Smooth muscle cell (in vitro differentiated cells): ENCODE data around the gene PPP1R3E. TPM values are rescaled to one million over a fixed set of nuclear protein-coding genes. Genes with fewer than 3 reads are reported as not detected.

Experiments
- DNase-seq: peaks from one replicate; lab custom pipeline; 2025; ENCODE audit not compliant: unreplicated experiment; lab: John Stamatoyannopoulos, UW
- H2AFZ ChIP-seq: fragments of 200-600 bp; sonication (generic); 2 replicates; pipeline ENCODE4 v1.6.0; 2016; ENCODE audit warnings: antibody characterized with exemption, low read depth, mild to moderate bottlenecking
- H3F3A ChIP-seq: fragments of 200-600 bp; sonication (generic); 2 replicates; pipeline ENCODE4 v1.6.0; 2017; ENCODE audit warnings: antibody characterized with exemption, low read depth
- H3K27ac ChIP-seq: fragments of 200-600 bp; sonication (generic); 2 replicates; pipeline ENCODE4 v1.5.1; 2016; ENCODE audit warnings: low read depth, mild to moderate bottlenecking
- H3K27me3 ChIP-seq: fragments of 200-600 bp; sonication (generic); 2 replicates; pipeline ENCODE4 v1.6.1; 2016; ENCODE audit warnings: low read depth, mild to moderate bottlenecking
- H3K36me3 ChIP-seq: fragments of 200-600 bp; sonication (generic); 2 replicates; pipeline ENCODE4 v1.5.1; 2016; ENCODE audit warnings: low read depth
- H3K4me1 ChIP-seq: fragments of 200-600 bp; sonication (generic); 2 replicates; pipeline ENCODE4 v1.5.1; 2016; ENCODE audit warnings: low read depth
- H3K4me2 ChIP-seq: fragments of 200-600 bp; sonication (generic); 2 replicates; pipeline ENCODE4 v1.6.0; 2016; ENCODE audit warnings: mild to moderate bottlenecking
- H3K4me3 ChIP-seq: fragments of 200-600 bp; sonication (generic); 2 replicates; pipeline ENCODE4 v1.5.1; 2016; ENCODE audit warnings: mild to moderate bottlenecking
- H3K79me2 ChIP-seq: fragments of 200-600 bp; sonication (generic); 2 replicates; pipeline ENCODE4 v1.6.0; 2016; ENCODE audit warnings: low read depth, mild to moderate bottlenecking
- H3K9ac ChIP-seq: fragments of 200-600 bp; sonication (generic); 2 replicates; pipeline ENCODE4 v1.6.0; 2016; ENCODE audit warnings: low read depth
- H3K9me3 ChIP-seq: fragments of 200-600 bp; sonication (generic); replicated peaks from 2 replicates; pipeline ENCODE4 v1.5.1; 2016; ENCODE audit warnings: low read depth
- H4K20me1 ChIP-seq: fragments of 200-600 bp; sonication (generic); 2 replicates; pipeline ENCODE4 v1.6.0; 2016; ENCODE audit warnings: low read depth
- WGBS: methylation state at CpG from one replicate; pipeline ENCODE4 v1.1.7; 2016; ENCODE audit warnings: low lambda C conversion rate; 5-methylcytosine and 5-hydroxymethylcytosine counted together
- polyA plus RNA-seq: library from polyadenylated mRNA; unstranded; fragments of >200 nt; fragmentation: Nextera tagmentation; extraction: Ambion mirVana; gene quantifications from 2 replicates; pipeline ENCODE4 v1.2.1, GENCODE V29; 2016
- total RNA-seq: library from RNA; depleted of rRNA; stranded (reverse); fragments of >200 nt; gene quantifications from 2 replicates; pipeline ENCODE4 v1.2.3, GENCODE V29; 2014
- TF ChIP-seq, protein P1 (sequence below): fragments of 200-600 bp; sonication (generic); IDR thresholded peaks from 2 replicates; pipeline ENCODE4 v1.5.1; 2017; ENCODE audit warnings: borderline replicate concordance, mild to moderate bottlenecking, antibody characterized with exemption; ENCODE audit not compliant: insufficient read depth, poor library complexity, severe bottlenecking

Gene PPP1R3E
- total and polyA plus RNA-seq, 2 experiments from 2014 or later = 0.71 to 2.0 TPM

DNA sequence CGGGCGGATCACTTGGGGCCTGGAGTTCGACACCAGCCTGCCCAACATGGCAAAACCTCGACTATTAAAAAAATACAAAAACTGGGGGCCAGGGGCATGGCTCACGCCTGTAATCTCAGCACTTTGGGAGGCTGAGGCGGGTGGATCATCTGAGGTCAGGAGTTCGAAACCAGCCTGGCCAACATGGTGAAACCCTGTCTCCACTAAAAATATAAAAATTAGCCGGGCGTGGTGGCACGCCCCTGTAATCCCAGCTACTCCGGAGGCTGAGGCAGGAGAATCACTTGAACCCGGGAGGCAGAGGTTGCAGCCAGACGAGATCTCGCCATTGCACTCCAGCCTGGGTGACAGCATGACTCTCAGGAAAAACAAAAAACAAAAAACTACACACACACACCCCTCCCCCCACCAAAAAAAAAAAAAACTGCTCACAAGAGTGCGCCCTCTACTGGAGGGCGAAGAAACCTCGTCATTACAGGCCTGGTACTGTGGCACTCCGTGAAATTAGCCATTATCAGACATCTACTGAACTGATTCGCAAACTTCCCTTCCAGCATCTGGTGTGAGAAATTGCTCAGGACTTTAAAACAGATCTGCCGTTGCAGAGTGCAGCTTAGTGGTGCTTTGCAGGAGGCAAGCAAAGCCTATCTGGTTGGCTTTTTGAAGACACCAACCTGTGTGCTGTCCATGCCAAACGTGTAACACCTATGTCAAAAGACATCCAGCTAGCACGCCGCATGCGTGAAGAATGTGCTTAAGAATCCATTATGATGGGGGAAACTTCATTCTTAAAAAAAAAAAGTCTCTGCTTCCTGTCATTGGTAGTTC is 7.7 kb downstream of the PPP1R3E start:
- Histone ChIP-seq H3K4me3 (no peak overlapping the region), H2AFZ (no peak overlapping the region), H4K20me1 (no peaks in the 10 kb centered on the region), H3F3A (no peaks in the 10 kb centered on the region), H3K9ac (no peak overlapping the region), H3K4me2 (no peak overlapping the region), H3K9me3 (no peaks in the 10 kb centered on the region), H3K36me3 (no peaks in the 10 kb centered on the region), H3K27me3 (no peaks in the 10 kb centered on the region), H3K79me2 (no peaks in the 10 kb centered on the region), H3K27ac (no peak overlapping the region), H3K4me1 (no peaks in the 10 kb centered on the region)
- TF ChIP-seq, protein P1, sequence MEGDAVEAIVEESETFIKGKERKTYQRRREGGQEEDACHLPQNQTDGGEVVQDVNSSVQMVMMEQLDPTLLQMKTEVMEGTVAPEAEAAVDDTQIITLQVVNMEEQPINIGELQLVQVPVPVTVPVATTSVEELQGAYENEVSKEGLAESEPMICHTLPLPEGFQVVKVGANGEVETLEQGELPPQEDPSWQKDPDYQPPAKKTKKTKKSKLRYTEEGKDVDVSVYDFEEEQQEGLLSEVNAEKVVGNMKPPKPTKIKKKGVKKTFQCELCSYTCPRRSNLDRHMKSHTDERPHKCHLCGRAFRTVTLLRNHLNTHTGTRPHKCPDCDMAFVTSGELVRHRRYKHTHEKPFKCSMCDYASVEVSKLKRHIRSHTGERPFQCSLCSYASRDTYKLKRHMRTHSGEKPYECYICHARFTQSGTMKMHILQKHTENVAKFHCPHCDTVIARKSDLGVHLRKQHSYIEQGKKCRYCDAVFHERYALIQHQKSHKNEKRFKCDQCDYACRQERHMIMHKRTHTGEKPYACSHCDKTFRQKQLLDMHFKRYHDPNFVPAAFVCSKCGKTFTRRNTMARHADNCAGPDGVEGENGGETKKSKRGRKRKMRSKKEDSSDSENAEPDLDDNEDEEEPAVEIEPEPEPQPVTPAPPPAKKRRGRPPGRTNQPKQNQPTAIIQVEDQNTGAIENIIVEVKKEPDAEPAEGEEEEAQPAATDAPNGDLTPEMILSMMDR = peak; percentile 91
- DNase-seq = no peak
- 47% methylated on average over 23 of the region's 24 CpGs for WGBS

DNA sequence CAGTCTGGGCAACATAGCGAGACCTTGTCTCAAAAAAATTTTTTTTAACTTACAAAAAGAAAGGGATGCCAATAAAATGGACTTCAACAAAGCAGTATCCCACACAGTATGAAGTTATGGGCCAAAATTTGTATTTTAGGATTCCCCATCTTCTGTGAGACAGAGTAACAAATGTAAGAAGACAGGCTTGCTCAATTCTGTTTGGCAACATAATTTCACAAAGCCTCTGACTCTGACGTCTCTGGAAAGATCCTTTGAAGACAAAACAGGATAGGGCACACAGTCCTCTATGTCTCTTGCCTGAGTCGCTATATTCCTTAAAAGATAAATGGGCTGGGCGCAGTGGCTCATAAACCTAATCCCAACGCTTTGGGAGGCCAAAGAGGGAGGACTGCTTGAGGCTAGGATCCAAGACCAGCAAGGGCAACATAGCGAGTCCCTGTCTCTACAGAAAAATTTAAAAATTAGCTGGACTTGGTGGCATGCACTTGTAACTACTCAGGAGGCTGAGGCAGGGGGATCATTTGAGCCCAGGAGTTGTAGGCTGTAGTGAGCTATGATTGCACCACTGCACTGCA is 15.7 kb downstream of the PPP1R3E start:
- H3K27ac ChIP-seq = peak overlapping the region; percentile 69
- peaks cover 10% of the 10 kb centered on the region for H3K4me1 ChIP-seq
- H3K27me3 ChIP-seq = no peaks in the 10 kb centered on the region
- no peaks in the 10 kb centered on the region for H4K20me1 ChIP-seq
- H2AFZ ChIP-seq = peak overlapping the region; percentile 83
- no peaks in the 10 kb centered on the region for H3K9me3 ChIP-seq
- H3K4me2 ChIP-seq = peak overlapping the region; percentile 87
- 58% methylated on average over 6 of the region's 6 CpGs for WGBS
- H3K79me2 ChIP-seq = peaks cover 16% of the 10 kb centered on the region
- no peaks in the 10 kb centered on the region for H3K36me3 ChIP-seq
- no peaks in the 10 kb centered on the region for H3F3A ChIP-seq
- DNase-seq = no peak
- TF ChIP-seq, protein P1 = no peak
- peak overlapping the region; percentile 44 for H3K9ac ChIP-seq
- peak overlapping the region; percentile 72 for H3K4me3 ChIP-seq

DNA sequence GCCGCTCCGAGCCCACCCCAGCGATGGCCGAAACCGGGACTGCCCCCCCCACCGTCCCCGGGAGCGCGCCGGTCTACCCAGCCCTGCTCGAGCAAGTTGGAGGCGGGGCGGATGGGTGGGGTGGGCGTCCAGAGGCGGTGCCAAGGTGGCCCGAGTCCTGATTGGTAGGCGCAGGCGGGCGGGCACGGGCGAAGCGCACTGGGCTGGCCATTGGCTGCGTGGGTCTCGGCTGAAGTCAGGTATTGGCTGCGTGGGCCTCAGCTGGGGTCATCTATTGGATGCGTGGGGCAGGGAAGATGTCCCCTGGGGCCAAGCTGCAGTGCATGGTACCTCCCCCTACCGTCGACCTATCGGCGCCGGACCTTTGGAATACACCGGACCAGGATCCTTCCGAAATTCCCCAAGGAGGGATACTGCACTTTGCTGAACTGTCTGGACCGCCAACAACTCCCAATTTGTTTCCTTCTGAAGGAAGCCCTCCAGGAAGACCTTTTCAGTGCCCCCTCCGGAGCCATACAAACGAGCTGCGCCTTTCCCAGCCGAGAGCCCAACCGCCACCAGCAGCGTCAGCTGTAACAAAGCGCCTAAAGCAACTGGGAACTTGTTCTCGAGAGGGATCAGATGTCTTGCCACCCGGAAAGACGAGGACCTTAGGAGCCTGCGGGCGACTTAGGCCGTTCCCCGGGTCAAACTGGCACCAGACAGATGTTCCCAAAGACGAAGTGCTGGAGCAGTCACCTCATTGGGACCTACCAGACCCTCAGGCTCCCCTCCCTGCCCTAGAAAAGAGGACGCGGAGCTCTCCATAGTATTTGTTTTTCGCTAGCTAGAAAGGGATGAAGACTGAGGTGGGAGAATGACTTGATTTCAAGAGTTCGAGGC is 16.4 kb downstream of the PPP1R3E start, which contains the start of gene HOMEZ:
Gene HOMEZ (minus strand): TSS at position 113 of the 882 bp plus-strand sequence. CDS start 180 bp downstream, outside the sequence.
- no peaks in the 10 kb centered on the region for H3K27me3 ChIP-seq
- peaks cover 10% of the 10 kb centered on the region for H3K4me1 ChIP-seq
- H3K36me3 ChIP-seq = no peaks in the 10 kb centered on the region
- WGBS = 2% methylated on average over 46 of the region's 53 CpGs
- H3K79me2 ChIP-seq = peaks cover 16% of the 10 kb centered on the region
- peak within 1 kb of the TSS; percentile 69 for H3K27ac ChIP-seq
- peak within 1 kb of the TSS; percentile 76 for H3K9ac ChIP-seq
- TF ChIP-seq, protein P1 = no peak
- peaks cover under 1% of the 10 kb centered on the region for H4K20me1 ChIP-seq
- H3K9me3 ChIP-seq = no peaks in the 10 kb centered on the region
- peak; percentile 93 for DNase-seq
- H2AFZ ChIP-seq = peak within 1 kb of the TSS; percentile 83
- peak within 1 kb of the TSS; percentile 87 for H3K4me2 ChIP-seq
- H3F3A ChIP-seq = no peaks in the 10 kb centered on the region
- peak within 1 kb of the TSS; percentile 72 for H3K4me3 ChIP-seq
